ENCODE measurements around the gene DAPK1.

Gene DAPK1

GRCh38 chr9:87642330-87643106 is 144.9 kb downstream of the DAPK1 start:
- H3K4me3 ChIP-seq (replicated peaks; ENCODE audit: low read depth, low read length): no peak overlapping the region
- no peak for DNase-seq (ENCODE audit: extremely low read depth, low read depth)
- no peak for TF ChIP-seq CTCF (IDR thresholded peaks at IDR 0.05; ENCODE audit: low read depth, low read length, missing control alignments)

- H3K4me3 ChIP-seq (replicated peaks; ENCODE audit: low read depth, low read length): no peak overlapping the region
- TF ChIP-seq CTCF (IDR thresholded peaks at IDR 0.05; ENCODE audit: low read depth, low read length, missing control alignments): no peak
- no peak for DNase-seq (ENCODE audit: extremely low read depth, low read depth)
Measured at GRCh38 chr9:87643107-87643650, 145.5 kb downstream of the DAPK1 start.

GRCh38 chr9:87643778-87644570 is 146.3 kb downstream of the DAPK1 start:
- no peak for TF ChIP-seq CTCF (IDR thresholded peaks at IDR 0.05; ENCODE audit: low read depth, low read length, missing control alignments)
- no peak overlapping the region for H3K4me3 ChIP-seq (replicated peaks; ENCODE audit: low read depth, low read length)
- no peak for DNase-seq (ENCODE audit: extremely low read depth, low read depth)

- no peak overlapping the region for H3K4me3 ChIP-seq (replicated peaks; ENCODE audit: low read depth, low read length)
- no peak for TF ChIP-seq CTCF (IDR thresholded peaks at IDR 0.05; ENCODE audit: low read depth, low read length, missing control alignments)
- no peak for DNase-seq (ENCODE audit: extremely low read depth, low read depth)
Measured at GRCh38 chr9:87644659-87645058, 147.0 kb downstream of the DAPK1 start.

GRCh38 chr9:87646546-87646945 is 148.9 kb downstream of the DAPK1 start:
- DNase-seq (ENCODE audit: extremely low read depth, low read depth): no peak
- TF ChIP-seq CTCF (IDR thresholded peaks at IDR 0.05; ENCODE audit: low read depth, low read length, missing control alignments): no peak
- H3K4me3 ChIP-seq (replicated peaks; ENCODE audit: low read depth, low read length): no peak overlapping the region

- TF ChIP-seq CTCF (IDR thresholded peaks at IDR 0.05; ENCODE audit: low read depth, low read length, missing control alignments): no peak
- no peak overlapping the region for H3K4me3 ChIP-seq (replicated peaks; ENCODE audit: low read depth, low read length)
- no peak for DNase-seq (ENCODE audit: extremely low read depth, low read depth)
Measured at GRCh38 chr9:87647114-87647513, 149.4 kb downstream of the DAPK1 start.

All from HFF-Myc (cell line).